Keratinocyte (primary cell): Measurements from ENCODE around the gene ZNF778. TPM values are rescaled to one million over a fixed set of nuclear protein-coding genes. Genes with fewer than 3 reads are reported as not detected.

Experiments used
- DNase-seq: peaks from one replicate; pipeline ENCODE4 v3.0.0-alpha.2; 2011; ENCODE audit warnings: low read depth, missing footprints, low spot score
- FAIRE-seq: peaks from 2 replicates; lab custom pipeline; 2011; peaks lifted over from hg19 to GRCh38; lab: Jason Lieb, UNC
- H2AFZ ChIP-seq: 2 replicates; pipeline ENCODE4 v1.6.0; 2012; ENCODE audit warnings: low read length, control low read depth, inconsistent platforms; ENCODE audit not compliant: control insufficient read depth
- H3K27ac ChIP-seq: 2 replicates; pipeline ENCODE4 v1.5.1; 2011; ENCODE audit warnings: low read length; ENCODE audit not compliant: control insufficient read depth, insufficient read depth
- H3K27me3 ChIP-seq: 3 replicates; pipeline ENCODE4 v1.6.0; 2011; ENCODE audit warnings: low read length; ENCODE audit not compliant: control insufficient read depth, insufficient read depth; ENCODE audit errors: extremely low read depth
- H3K36me3 ChIP-seq, 2 experiments: 2 replicates in 1 of 2; 3 replicates in 1 of 2; pipeline ENCODE4 v1.5.1; 2011; ENCODE audit warnings: low read length in 2 of 2, mild to moderate bottlenecking in 1 of 2; ENCODE audit not compliant: control insufficient read depth in 2 of 2, insufficient read depth in 2 of 2; ENCODE audit errors: extremely low read depth in 1 of 2
- H3K4me1 ChIP-seq: 3 replicates; pipeline ENCODE4 v1.5.1; 2011; ENCODE audit warnings: low read length; ENCODE audit not compliant: control insufficient read depth, insufficient read depth; ENCODE audit errors: extremely low read depth
- H3K4me2 ChIP-seq: 3 replicates; pipeline ENCODE4 v1.6.0; 2011; ENCODE audit warnings: low read depth, low read length; ENCODE audit not compliant: control insufficient read depth, insufficient read depth; ENCODE audit errors: extremely low read depth
- H3K4me3 ChIP-seq, 3 experiments: fragments of 200-600 bp in 1 of 3; sonication (generic) in 1 of 3; 2 replicates in 2 of 3; 3 replicates in 1 of 3; pipeline ENCODE4 v1.5.1; 2011 to 2016; ENCODE audit warnings: low read length in 3 of 3, mild to moderate bottlenecking in 3 of 3, control low read depth in 2 of 3, inconsistent platforms in 1 of 3, low read depth in 1 of 3, mixed read lengths in 1 of 3, mixed run types in 1 of 3, moderate library complexity in 1 of 3; ENCODE audit not compliant: control insufficient read depth in 2 of 3, insufficient read depth in 2 of 3; ENCODE audit errors: extremely low read depth in 1 of 3
- H3K79me2 ChIP-seq: 2 replicates; pipeline ENCODE4 v1.6.0; 2012; ENCODE audit warnings: low read length; ENCODE audit not compliant: control insufficient read depth, insufficient read depth
- H3K9ac ChIP-seq: 3 replicates; pipeline ENCODE4 v1.6.0; 2011; ENCODE audit warnings: low read length; ENCODE audit not compliant: control insufficient read depth, insufficient read depth; ENCODE audit errors: extremely low read depth
- H3K9me1 ChIP-seq: 3 replicates; pipeline ENCODE4 v1.6.0; 2011; ENCODE audit warnings: low read length; ENCODE audit not compliant: control insufficient read depth, insufficient read depth; ENCODE audit errors: extremely low read depth
- H3K9me3 ChIP-seq: 2 replicates; pipeline ENCODE4 v1.5.1; 2012; ENCODE audit warnings: low read depth, low read length; ENCODE audit not compliant: control insufficient read depth
- H4K20me1 ChIP-seq: 3 replicates; pipeline ENCODE4 v1.6.0; 2011; ENCODE audit warnings: low read length; ENCODE audit not compliant: control insufficient read depth, insufficient read depth; ENCODE audit errors: extremely low read depth
- CTCF ChIP-seq, 3 experiments: IDR thresholded peaks in 1 of 3; conservative IDR thresholded peaks in 1 of 3; optimal IDR thresholded peaks in 1 of 3; 2 replicates in 2 of 3; 3 replicates in 1 of 3; pipeline versions ENCODE3 to v1.5.1; 2011; ENCODE audit warnings: low read length in 3 of 3, mild to moderate bottlenecking in 3 of 3, moderate library complexity in 2 of 3, control low read depth in 1 of 3, inconsistent platforms in 1 of 3; ENCODE audit not compliant: insufficient read depth in 2 of 3; ENCODE audit errors: extremely low read depth in 1 of 3
- EZH2 ChIP-seq: IDR thresholded peaks from one replicate; pipeline ENCODE4 v1.6.1; 2012; ENCODE audit warnings: inconsistent platforms, mild to moderate bottlenecking, low read length, moderate library complexity
- dilution Hi-C: fragments of 300-500 bp; cut with MboI; formaldehyde crosslinking; loops from one replicate; pipeline ENCODE4 v1.7.0; 2020; ENCODE audit warnings: low sequenced_read_pairs; ENCODE audit not compliant: extremely low pct_ligation_motif_present
- polyA plus RNA-seq, 5 experiments: library from polyadenylated mRNA; depleted of rRNA in 3 of 5; stranded (reverse) in 3 of 5; stranded (forward) in 1 of 5; unstranded in 1 of 5; fragments of >200 nt; gene quantifications; 1 replicate in 1 of 5; 2 replicates in 3 of 5; 3 replicates in 1 of 5; pipeline versions ENCODE4 v1.2.1 to v1.2.3, GENCODE V29; 2011 to 2012; ENCODE audit warnings: missing spikeins in 2 of 5, low read depth in 1 of 5, low replicate concordance in 1 of 5

Gene ZNF778
- polyA plus RNA-seq, 1 donor (not counting 4 experiments of a cell fraction or from before 2014, with no cell fraction given): 6.2 TPM

GRCh38 chr16:89183975-89184676, 33.4 kb upstream of the ZNF778 start:
- Histone ChIP-seq H3K4me3 (no peak overlapping the region), H3K4me2 (no peak overlapping the region), H3K4me1 (no peaks in the 10 kb centered on the region), H3K9me1 (no peaks in the 10 kb centered on the region), H3K79me2 (no peaks in the 10 kb centered on the region), H2AFZ (no peak overlapping the region), H3K27me3 (peaks cover 13% of the 10 kb centered on the region), H3K9ac (no peak overlapping the region), H3K36me3 (no peaks in the 10 kb centered on the region), H4K20me1 (no peaks in the 10 kb centered on the region), H3K9me3 (no peaks in the 10 kb centered on the region), H3K27ac (no peak overlapping the region)
- TF ChIP-seq EZH2: no peak
- TF ChIP-seq CTCF (optimal IDR thresholded peaks at IDR 0.05 in 1 of 3, IDR thresholded peaks at IDR 0.05 in 1 of 3, conservative IDR thresholded peaks at IDR 0.05 in 1 of 3; ENCODE audit: extremely low read depth in 1 of 3, insufficient read depth in 2 of 3, low read length in 3 of 3): no peak
- FAIRE-seq: no peak
- DNase-seq: no peak
- dilution Hi-C loops: no loop called here

- Histone ChIP-seq H2AFZ (no peak overlapping the region), H3K9me1 (no peaks in the 10 kb centered on the region), H3K27ac (no peak overlapping the region), H3K9me3 (no peaks in the 10 kb centered on the region), H3K79me2 (no peaks in the 10 kb centered on the region), H3K4me3 (no peak overlapping the region), H4K20me1 (peaks cover 1% of the 10 kb centered on the region), H3K9ac (no peak overlapping the region), H3K27me3 (peaks cover 13% of the 10 kb centered on the region), H3K36me3 (no peaks in the 10 kb centered on the region), H3K4me1 (no peaks in the 10 kb centered on the region), H3K4me2 (no peak overlapping the region)
- dilution Hi-C loops: no loop called here
- no peak for TF ChIP-seq EZH2
- no peak for TF ChIP-seq CTCF (optimal IDR thresholded peaks at IDR 0.05 in 1 of 3, IDR thresholded peaks at IDR 0.05 in 1 of 3, conservative IDR thresholded peaks at IDR 0.05 in 1 of 3; ENCODE audit: extremely low read depth in 1 of 3, insufficient read depth in 2 of 3, low read length in 3 of 3)
- DNase-seq: no peak
- FAIRE-seq: no peak
Measured at GRCh38 chr16:89184677-89184932, 32.9 kb upstream of the ZNF778 start.
